GM19035 (cell line): Measurements from ENCODE around the gene ERBB3.

Source experiments
- ATAC-seq: cut with Tn5 transposase; IDR thresholded peaks from one replicate; pipeline ENCODE4 v1.9.1; 2021; ENCODE audit not compliant: unreplicated experiment

ERBB3 gene

DNA sequence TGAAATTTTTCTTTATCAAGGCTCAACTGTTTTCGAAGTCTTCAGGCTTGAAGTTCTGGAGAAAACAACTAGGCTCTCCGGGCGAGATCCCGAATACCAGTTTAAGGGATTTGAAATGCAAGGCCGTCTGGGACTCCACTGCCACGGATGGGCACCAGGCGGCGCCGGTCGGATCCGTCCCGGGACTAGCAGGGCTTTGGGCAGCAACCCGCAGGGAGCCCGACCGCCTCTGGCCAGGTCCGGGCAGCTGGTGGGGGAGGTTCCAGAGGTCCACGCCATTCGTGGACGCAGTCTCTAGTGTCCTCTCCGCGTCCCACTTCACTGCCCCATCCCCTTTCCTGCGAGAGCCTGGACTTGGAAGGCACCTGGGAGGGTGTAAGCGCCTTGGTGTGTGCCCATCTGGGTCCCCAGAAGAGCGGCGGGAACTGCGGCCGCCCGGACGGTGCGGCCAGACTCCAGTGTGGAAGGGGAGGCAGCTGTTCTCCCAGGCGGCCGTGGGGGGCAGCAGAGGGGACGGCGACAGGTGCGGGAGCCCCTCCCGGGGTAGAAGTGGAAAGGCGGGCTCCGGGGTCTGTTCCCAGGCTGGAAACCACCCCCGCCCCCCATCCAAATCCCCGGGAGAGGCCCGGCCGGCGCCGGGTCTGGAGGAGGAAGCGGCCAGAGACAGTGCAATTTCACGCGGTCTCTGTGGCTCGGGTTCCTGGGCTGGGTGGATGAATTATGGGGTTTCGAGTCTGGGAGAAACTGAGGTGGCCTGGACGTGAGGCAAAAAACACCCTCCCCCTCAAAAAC lies 838 bp upstream of the ERBB3 start:
- ATAC-seq: no peak

GRCh38 chr12:56080556-56081138 lies 682 bp downstream of the ERBB3 start:
- ATAC-seq: no peak

DNA sequence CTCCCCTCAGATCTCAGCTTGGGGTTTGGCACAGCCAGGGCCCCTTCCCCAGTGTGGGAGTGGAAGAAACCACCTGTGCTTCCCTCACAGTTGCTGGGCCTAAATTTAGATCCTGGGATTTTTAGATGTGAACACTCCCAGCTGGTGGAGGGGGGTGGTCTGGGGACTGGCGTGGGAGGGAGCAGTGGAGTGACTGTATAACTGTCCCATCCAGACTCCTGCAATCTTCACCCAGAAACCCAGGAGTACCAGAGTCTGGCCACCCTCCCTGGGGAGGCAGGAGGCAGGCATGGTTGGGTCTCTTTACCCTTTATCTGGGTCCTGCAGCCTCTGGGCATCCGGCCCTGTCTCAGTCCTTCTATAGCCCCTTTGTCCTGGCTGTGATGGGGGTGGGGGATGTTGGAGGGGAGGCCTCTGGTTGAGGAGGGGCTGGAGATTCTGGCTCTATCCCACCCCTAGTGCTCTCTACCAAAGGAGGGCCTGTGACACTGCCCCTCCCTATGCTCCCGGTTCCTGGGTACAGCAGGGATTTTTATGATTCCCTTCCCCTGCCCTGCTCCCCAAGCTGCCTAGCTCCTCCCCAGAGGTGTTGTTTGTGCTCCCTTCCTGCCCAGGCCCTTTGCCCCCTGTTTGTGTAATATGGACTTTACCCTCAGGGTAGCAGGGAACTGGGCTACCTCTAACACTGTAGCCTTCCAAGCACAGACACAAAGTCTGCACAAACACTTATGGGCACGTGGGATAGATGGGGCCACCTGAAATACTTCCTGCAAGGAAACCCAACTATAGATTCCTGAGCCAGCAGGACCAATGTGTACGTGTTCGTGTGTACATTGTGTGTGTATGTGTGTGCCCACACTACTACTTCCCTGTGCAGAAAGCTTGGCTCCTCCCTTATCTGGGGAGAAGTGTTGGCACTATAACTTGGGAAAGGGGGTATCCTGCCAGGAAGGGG lies 1.7 kb downstream of the ERBB3 start:
- ATAC-seq: no peak

DNA sequence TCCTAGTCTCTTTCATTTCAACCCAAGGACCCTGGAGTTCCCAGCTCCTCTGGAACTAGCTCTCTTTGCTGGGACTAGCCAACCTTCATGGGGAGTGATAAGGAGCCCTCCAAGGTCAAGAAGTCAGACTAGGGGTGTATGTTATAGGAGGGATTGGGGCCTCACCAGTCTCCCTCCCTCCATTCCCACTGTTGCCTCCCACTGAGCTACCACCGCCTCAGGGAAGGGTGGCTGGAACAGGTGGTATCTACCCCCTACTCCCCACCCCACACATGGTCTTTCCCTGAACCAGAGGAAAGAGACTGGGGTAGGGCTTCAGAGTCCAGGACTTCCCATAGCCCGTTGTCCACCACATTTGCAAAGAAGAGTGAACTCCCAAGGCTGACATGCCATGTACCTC lies 2.4 kb downstream of the ERBB3 start:
- ATAC-seq: no peak

DNA sequence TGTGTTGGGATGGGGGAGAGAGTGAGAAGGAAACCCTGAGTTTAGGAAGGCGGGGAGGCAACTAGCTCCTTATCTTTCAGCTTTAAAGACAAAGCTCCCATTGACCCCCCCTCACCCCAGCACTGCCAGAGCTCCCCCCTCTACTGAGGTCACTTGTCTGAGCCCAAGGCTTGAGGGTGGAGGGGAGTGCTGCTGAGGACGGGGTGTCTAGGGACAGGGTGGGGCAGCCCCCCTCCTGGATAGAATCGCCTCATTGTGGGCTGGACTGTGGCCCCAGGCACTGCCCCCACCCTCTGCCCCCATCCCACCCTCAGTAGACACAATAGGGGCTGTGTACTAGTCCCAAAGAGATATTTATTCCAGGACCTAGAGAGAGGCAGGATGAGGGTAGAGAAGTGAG lies 3.0 kb downstream of the ERBB3 start:
- ATAC-seq: no peak

GRCh38 chr12:56084958-56085543 lies 5.1 kb downstream of the ERBB3 start:
- no peak for ATAC-seq

DNA sequence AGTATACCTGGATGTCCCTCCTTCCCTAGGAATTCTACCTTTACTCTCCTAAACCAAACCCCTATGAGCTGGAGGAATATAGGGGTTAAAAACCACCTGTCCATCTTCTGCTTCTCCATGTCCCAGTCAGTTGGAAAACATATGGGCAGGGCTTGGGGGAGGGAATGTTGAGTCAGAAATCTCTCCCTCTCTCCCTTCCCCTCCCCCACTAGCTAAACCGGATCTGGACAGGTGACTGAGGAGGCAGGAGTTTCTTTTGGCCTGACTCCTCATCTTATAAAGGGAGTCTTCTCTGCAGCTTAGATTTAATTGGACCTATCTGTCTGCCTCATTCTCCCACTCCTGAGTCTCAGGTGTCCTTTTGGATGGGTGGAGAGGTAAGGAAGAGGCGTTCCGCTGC lies 6.1 kb downstream of the ERBB3 start:
- no peak for ATAC-seq

DNA sequence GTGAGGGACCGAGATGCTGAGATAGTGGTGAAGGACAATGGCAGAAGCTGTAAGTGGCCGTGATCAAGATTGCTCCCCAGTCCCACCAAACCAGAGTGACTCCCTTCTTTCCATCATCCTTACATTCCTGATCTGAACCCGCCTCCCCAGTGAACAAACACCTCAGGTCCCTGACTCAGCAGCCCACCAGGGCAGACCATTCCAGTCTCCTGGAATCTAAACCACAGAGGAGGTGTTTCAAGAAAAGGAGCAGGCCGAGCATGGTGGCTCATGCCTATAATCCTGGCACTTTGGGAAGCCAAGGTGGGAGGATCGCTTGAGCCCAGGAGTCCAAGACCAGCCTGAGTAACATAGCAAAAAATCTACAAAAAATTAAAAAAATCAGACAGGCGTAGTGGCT lies 6.6 kb downstream of the ERBB3 start:
- ATAC-seq: no peak

- no peak for ATAC-seq
Measured at GRCh38 chr12:56087220-56087619, 7.3 kb downstream of the ERBB3 start.

DNA sequence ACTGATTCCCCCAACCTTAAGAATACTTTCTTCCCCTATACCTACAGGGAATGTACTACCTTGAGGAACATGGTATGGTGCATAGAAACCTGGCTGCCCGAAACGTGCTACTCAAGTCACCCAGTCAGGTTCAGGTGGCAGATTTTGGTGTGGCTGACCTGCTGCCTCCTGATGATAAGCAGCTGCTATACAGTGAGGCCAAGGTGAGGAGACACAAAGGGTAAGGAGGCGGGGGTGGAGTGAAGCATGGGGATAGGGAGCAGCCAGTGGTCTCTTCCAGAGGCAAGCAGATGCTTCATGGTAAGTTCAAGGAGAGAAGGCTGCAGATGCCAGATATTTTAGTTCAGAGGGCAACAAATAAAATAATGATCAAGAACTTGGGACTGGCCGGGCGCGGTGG lies 17.8 kb downstream of the ERBB3 start:
- no peak for ATAC-seq

DNA sequence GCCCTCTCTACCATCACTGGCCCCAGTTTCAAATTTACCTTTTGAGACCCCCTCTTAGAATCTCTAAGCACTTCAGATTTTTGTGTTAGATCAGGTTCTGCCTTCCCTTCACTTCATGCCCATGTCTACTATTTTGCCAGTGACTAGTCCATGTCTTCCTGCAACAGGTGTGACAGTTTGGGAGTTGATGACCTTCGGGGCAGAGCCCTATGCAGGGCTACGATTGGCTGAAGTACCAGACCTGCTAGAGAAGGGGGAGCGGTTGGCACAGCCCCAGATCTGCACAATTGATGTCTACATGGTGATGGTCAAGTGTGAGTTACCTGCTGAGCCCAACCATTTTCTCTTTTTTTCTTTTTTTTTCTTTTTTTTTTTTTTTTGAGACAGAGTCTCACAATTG lies 18.6 kb downstream of the ERBB3 start:
- no peak for ATAC-seq

GRCh38 chr12:56099787-56100186 lies 19.8 kb downstream of the ERBB3 start:
- ATAC-seq: no peak

GRCh38 chr12:56101045-56101444 lies 21.1 kb downstream of the ERBB3 start:
- ATAC-seq: no peak

DNA sequence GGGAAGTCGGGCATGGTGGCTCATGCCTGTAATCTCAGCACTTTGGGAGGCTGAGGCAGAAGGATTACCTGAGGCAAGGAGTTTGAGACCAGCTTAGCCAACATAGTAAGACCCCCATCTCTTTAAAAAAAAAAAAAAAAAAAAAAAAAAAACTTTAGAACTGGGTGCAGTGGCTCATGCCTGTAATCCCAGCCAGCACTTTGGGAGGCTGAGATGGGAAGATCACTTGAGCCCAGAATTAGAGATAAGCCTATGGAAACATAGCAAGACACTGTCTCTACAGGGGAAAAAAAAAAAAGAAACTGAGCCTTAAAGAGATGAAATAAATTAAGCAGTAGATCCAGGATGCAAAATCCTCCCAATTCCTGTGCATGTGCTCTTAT lies 22.7 kb downstream of the ERBB3 start:
- ATAC-seq: no peak

GRCh38 chr12:56103066-56103711 lies 23.2 kb downstream of the ERBB3 start:
- ATAC-seq: no peak

DNA sequence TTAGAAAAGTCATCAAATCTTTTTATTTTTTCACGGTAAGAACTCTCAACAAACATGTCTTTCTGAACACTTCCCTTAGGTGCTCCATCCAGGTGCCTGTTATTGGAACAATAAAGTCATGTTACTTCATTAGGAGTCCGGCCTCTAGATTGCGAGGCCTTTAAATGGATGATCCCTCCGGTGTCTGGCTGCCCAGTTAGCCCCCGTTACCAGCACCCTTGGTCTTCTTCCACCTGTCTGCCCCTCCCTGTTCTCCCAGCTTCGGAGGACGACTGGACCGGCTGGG lies 23.8 kb downstream of the ERBB3 start:
- ATAC-seq: no peak

DNA sequence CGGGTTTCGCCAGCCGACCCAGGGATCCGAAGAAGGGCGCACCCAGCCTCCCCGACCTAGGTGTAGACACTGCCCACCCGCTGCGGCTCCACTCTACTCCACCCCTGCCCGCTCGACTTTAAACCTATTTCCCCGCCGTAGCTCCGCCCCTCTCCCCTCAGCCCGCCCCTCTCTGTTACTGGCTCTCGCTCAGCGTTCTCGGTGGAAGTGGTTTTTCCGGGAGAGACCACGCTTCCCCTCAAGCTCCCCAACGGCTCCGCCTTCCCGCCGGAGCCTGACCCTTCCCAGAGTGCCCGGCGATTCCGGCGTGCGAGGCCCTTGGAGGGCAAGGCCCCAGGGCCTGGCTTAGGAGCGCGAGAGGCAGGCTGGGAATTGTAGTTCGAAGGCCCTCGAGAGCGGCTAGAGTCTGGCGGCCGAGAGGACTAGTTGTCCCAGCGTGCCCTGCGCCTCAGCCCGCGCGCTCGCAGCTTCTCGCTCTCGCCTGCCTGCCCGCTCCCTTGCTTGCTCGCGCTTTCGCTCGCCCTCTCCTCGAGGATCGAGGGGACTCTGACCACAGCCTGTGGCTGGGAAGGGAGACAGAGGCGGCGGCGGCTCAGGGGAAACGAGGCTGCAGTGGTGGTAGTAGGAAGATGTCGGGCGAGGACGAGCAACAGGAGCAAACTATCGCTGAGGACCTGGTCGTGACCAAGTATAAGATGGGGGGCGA lies 24.3 kb downstream of the ERBB3 start, which contains the start of gene PA2G4:
Gene PA2G4, plus strand, starts transcription at position 451 of the 706 bp plus-strand sequence. Its CDS starts 179 bp downstream, at position 630.
- peak; percentile 94 for ATAC-seq

DNA sequence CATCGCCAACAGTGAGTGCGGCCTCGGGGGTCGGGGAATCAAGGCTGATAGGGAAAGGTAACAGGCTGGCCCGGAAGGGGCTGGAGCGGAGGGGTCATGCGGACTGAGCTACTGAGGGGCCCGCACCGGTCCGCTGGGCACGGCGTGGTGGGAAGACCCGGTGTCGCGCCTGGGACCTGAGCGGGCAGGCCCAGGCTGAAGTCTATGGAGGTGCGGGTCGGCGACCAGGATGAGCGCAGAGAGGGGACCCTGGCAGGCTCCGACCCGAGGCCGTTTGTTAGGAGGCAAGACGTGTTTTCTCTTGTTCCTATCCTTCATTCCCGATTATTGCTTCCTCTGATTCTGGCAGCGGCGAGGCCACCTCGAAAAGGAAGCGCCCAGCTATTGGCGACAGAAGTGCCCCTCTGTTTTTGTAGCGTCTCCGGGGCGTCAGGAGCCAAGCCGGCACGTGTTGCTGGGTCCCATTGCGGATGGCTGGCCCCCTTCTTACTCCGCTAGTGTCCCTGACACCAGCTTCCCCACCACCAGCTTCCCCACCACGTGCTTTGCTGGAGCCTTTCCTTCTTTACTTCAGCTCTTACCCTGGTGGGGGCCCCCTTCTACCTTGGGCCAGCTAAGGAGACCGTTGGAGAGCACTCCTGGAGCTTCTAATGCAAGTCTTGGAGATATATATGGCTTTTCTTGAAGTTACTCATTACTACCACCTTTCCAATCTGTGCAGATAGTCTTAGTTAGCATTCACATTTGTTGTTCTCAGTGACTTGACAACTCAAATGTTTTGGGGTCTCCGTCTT lies 25.0 kb downstream of the ERBB3 start:
- peak; percentile 13 for ATAC-seq

GRCh38 chr12:56105609-56105902 lies 25.6 kb downstream of the ERBB3 start:
- no peak for ATAC-seq

DNA sequence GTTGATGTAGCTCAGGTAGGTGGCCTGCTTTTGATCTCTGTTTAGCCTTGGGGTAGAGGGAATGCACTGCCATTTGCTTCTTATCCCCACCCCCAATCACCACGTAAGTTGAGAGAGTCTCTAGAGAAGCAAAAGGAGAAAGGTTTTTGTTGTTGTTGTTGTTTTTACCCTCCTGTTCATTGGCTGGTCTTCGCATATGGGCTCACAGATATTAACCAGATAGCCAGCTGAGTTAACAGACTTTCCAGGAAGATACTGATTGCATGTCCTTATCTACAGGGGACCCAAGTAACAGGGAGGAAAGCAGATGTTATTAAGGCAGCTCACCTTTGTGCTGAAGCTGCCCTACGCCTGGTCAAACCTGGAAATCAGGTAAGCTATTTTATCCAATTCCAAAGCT lies 27.3 kb downstream of the ERBB3 start:
- ATAC-seq: no peak
